HepG2 (cell line): ENCODE results near the gene PRUNE1. TPM values are rescaled to one million over a fixed set of nuclear protein-coding genes. Genes with fewer than 3 reads are reported as not detected.

ENCODE experiments used
- ARNT ChIP-seq: fragments of 450-650 bp; IDR thresholded peaks from 2 replicates; pipeline ENCODE4 v1.6.1; 2017
- CREM ChIP-seq, 2 experiments: sonication (generic) in 1 of 2; formaldehyde crosslinking in 1 of 2; IDR thresholded peaks; 2 replicates each; pipeline versions ENCODE4 v1.4.0 to v1.6.1; 2016 to 2020; ENCODE audit warnings: antibody characterized with exemption in 1 of 2, mild to moderate bottlenecking in 1 of 2, missing genetic modification reagents in 1 of 2
- ESRRA ChIP-seq: sonication (generic); formaldehyde crosslinking; IDR thresholded peaks from 2 replicates; pipeline ENCODE4 v1.5.1; 2020; ENCODE audit warnings: mild to moderate bottlenecking, low read depth, missing genetic modification reagents
- LCORL ChIP-seq, 2 experiments: fragments of 450-650 bp in 1 of 2; sonication (generic) in 1 of 2; formaldehyde crosslinking in 1 of 2; IDR thresholded peaks; 2 replicates each; pipeline versions ENCODE4 v1.5.0 to v1.6.1; 2017 to 2020; ENCODE audit warnings: antibody characterized with exemption in 1 of 2, missing genetic modification reagents in 1 of 2
- POGK ChIP-seq: sonication (generic); formaldehyde crosslinking; conservative IDR thresholded peaks from 2 replicates; pipeline ENCODE4 v1.8.0; 2022; ENCODE audit warnings: mild to moderate bottlenecking, moderate library complexity, missing genetic modification reagents
- U2AF1 ChIP-seq: fragments of 200-400 bp; formaldehyde crosslinking; optimal IDR thresholded peaks from 2 replicates; pipeline ENCODE3; 2017; ENCODE audit warnings: mild to moderate bottlenecking, low read depth, low read length
- ZBTB20 ChIP-seq: sonication (generic); formaldehyde crosslinking; IDR thresholded peaks from 2 replicates; pipeline ENCODE4 v1.8.1; 2023; ENCODE audit warnings: missing genetic modification reagents, low read depth, mild to moderate bottlenecking, borderline replicate concordance
- ZFP62 ChIP-seq: sonication (generic); formaldehyde crosslinking; IDR thresholded peaks from 2 replicates; pipeline ENCODE4 v1.4.0; 2020; ENCODE audit warnings: missing genetic modification reagents
- ZNF282 ChIP-seq: fragments of 450-650 bp; IDR thresholded peaks from 2 replicates; pipeline ENCODE4 v1.6.1; 2018; ENCODE audit not compliant: partially characterized antibody
- ZNF30 ChIP-seq: sonication (generic); formaldehyde crosslinking; IDR thresholded peaks from 2 replicates; pipeline ENCODE4 v1.5.0; 2020; ENCODE audit warnings: mild to moderate bottlenecking, missing genetic modification reagents
- ZNF446 ChIP-seq: sonication (generic); formaldehyde crosslinking; IDR thresholded peaks from 2 replicates; pipeline ENCODE4 v1.5.0; 2020; ENCODE audit warnings: mild to moderate bottlenecking, missing genetic modification reagents
- ZNF558 ChIP-seq: sonication (generic); formaldehyde crosslinking; IDR thresholded peaks from 2 replicates; pipeline ENCODE4 v1.9.0; 2022; ENCODE audit warnings: mild to moderate bottlenecking, missing genetic modification reagents, borderline replicate concordance
- ZNF607 ChIP-seq: sonication (generic); formaldehyde crosslinking; IDR thresholded peaks from 2 replicates; pipeline ENCODE4 v1.5.1; 2020; ENCODE audit warnings: missing genetic modification reagents, mild to moderate bottlenecking, borderline replicate concordance
- ZNF660 ChIP-seq: sonication (generic); formaldehyde crosslinking; IDR thresholded peaks from 2 replicates; pipeline ENCODE4 v1.5.1; 2020; ENCODE audit warnings: mild to moderate bottlenecking, low read depth, missing genetic modification reagents, borderline replicate concordance
- ZNF687 ChIP-seq: sonication (generic); formaldehyde crosslinking; IDR thresholded peaks from 2 replicates; pipeline ENCODE4 v1.5.1; 2020; ENCODE audit warnings: mild to moderate bottlenecking, missing genetic modification reagents, moderate library complexity
- ZNF710 ChIP-seq: sonication (generic); formaldehyde crosslinking; IDR thresholded peaks from 2 replicates; pipeline ENCODE4 v1.5.0; 2020; ENCODE audit warnings: mild to moderate bottlenecking, missing genetic modification reagents, borderline replicate concordance
- ZNF713 ChIP-seq: sonication (generic); formaldehyde crosslinking; IDR thresholded peaks from 2 replicates; pipeline ENCODE4 v1.4.0; 2020; ENCODE audit warnings: mild to moderate bottlenecking, missing genetic modification reagents
- polyA plus RNA-seq, 8 experiments: library from polyadenylated mRNA; depleted of rRNA in 3 of 8; stranded (reverse) in 7 of 8; unstranded in 1 of 8; fragments of >200 nt; fragmentation: Illumina TruSeq in 4 of 8; extraction: Trizol in 4 of 8; gene quantifications; 2 replicates each; pipeline versions ENCODE4 v1.2.1 to v1.2.3, GENCODE V29; 2011 to 2016; ENCODE audit warnings: low read depth in 4 of 8, missing spikeins in 1 of 8, mixed read lengths in 1 of 8; ENCODE audit not compliant: insufficient read depth in 1 of 8
- total RNA-seq, 5 experiments: library from RNA; depleted of rRNA; stranded (reverse); fragments of >200 nt; fragmentation: Illumina TruSeq; extraction: Trizol; gene quantifications; 2 replicates each; pipeline ENCODE4 v1.2.3, GENCODE V29; 2016; ENCODE audit warnings: low read depth in 1 of 5
- TF ChIP-seq, protein P1 (sequence below): sonication (generic); formaldehyde crosslinking; IDR thresholded peaks from 2 replicates; pipeline ENCODE4 v1.5.1; 2020; ENCODE audit warnings: missing genetic modification reagents, mild to moderate bottlenecking, borderline replicate concordance

Gene PRUNE1
- total and polyA plus RNA-seq, 2 of the 13 experiments (the other 11 are each of a cell fraction or from before 2014, with no cell fraction given): 19.0 to 31.9 TPM

DNA sequence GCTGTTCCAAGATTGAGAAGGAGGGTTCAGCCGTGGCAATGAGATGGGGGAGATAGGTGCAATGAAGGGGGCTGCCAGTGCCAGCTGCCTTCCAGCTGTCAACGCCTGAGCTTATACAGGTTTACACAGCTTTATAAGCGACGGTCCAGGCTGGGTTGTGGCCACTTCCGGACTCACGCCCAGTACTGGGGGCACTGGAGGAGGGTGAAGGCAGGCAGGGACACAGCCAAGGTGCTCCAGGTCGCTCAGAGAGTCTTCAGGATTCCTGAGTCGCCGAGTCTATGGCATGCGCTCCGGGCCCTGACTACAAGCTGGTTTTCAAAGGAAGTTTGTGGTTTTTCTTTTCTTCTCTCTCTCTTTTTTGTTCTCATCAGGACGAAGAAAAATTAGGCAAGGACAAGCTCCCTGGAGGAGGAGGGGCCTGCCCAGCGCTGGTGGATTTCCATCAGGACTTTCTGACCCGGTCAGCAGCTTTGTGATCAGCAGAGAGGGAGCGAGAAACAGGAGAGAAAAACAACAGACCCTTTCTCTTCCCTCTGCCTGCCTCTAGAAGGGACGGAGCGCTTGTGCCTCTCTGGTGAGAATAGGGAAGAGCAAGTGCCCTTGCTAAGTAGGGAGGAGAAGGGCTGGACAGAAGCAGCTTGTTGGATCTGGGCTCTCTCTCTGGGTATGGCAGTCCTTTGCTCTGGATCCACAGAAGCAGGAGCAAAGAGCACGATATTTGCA is 1.8 kb upstream of the PRUNE1 start, which contains the start of gene MINDY1 (continued):
- TF ChIP-seq, protein P1, sequence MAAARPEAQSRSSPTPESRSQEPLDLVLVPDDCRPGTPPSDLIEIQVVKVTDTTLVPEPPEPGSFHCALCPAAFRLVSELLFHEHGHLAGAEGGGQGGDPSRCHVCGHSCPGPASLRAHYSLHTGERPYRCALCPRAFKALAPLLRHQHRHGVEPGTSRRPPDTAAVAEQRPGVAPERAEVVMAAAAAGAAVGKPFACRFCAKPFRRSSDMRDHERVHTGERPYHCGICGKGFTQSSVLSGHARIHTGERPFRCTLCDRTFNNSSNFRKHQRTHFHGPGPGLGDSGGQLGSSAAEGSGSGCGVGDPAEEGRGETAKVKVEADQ (CRISPR knock-in tag): no peak
- no peak for TF ChIP-seq ZNF660 (CRISPR knock-in tag)
- TF ChIP-seq CREM (IDR thresholded peaks at IDR 0.05): no peak
- TF ChIP-seq CREM (CRISPR knock-in tag; IDR thresholded peaks at IDR 0.05): no peak
- TF ChIP-seq ESRRA (CRISPR knock-in tag): 0 out of 2 replicates have a peak, but pooled peaks have one; percentile 4
- no peak for TF ChIP-seq ARNT
- TF ChIP-seq ZBTB20: no peak
- no peak for TF ChIP-seq ZNF558 (CRISPR knock-in tag)
- TF ChIP-seq ZNF710 (CRISPR knock-in tag): peak; percentile 97
- TF ChIP-seq ZNF607: no peak
- TF ChIP-seq POGK: no peak
- TF ChIP-seq ZNF282: no peak
- no peak for TF ChIP-seq ZNF713 (CRISPR knock-in tag)
- no peak for TF ChIP-seq U2AF1
- no peak for TF ChIP-seq ZNF446
- TF ChIP-seq LCORL (IDR thresholded peaks at IDR 0.05): no peak
- TF ChIP-seq LCORL (CRISPR knock-in tag; IDR thresholded peaks at IDR 0.05): no peak
- no peak for TF ChIP-seq ZFP62 (CRISPR knock-in tag)
- peak; percentile 64 for TF ChIP-seq ZNF687 (CRISPR knock-in tag)
- TF ChIP-seq ZNF30 (CRISPR knock-in tag): no peak
